ENCODE measurements around the gene ERCC2. TPM values are rescaled to one million over a fixed set of nuclear protein-coding genes. Genes with fewer than 3 reads are reported as not detected.
A peak's percentile ranks its signal among the peaks of the same experiment; 100 is the strongest.

Gene ERCC2
- total and polyA plus RNA-seq, 2 of the 4 experiments (the other 2 are of a cell fraction) = 30.6 to 66.5 TPM

GRCh38 chr19:45406226-45407090 is 36.1 kb upstream of the ERCC2 start, which contains the start of gene POLR1G (continued):
- no peak for TF ChIP-seq SMC3 (IDR thresholded peaks at IDR 0.05; ENCODE audit: low read depth, low read length)
- TF ChIP-seq POLR2A (IDR thresholded peaks at IDR 0.05; ENCODE audit: low read depth, low read length) = peak; percentile 56; the same call in 1 of the 2 replicates
- no peak for TF ChIP-seq RCOR1 (IDR thresholded peaks at IDR 0.05; ENCODE audit: insufficient replicate concordance, low read length)

All from IMR-90 (cell line).